ENCODE measurements around the gene AMDHD2. TPM values are rescaled to one million over a fixed set of nuclear protein-coding genes. Genes with fewer than 3 reads are reported as not detected.

Gene AMDHD2
- total RNA-seq, 1 experiment from 2014 or later = 67.2 TPM

DNA sequence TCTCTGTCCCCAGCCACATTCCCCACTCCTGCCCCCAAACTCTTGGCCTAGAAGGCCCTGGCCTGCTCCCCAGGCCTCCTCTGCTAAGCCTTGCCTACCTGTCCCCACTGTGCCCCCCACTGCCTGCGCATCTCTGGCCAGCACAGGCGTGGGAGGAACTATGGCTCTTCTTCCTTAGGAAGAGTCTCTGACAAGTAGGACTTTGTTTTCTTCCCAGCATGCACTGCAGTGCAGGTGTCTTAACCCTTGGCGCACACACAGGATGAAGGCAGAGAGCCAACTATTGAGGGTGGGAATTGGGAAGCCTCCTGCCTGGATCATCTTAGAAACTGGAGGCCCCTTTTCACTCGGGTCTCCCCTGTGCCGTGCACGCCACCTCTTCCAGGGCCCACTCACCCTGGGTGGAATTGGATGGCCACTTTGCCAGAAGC is 3.6 kb downstream of the AMDHD2 start:
- H3K4me3 Mint-ChIP-seq (ENCODE audit: unreplicated experiment) = peak overlapping the region; percentile 59

DNA sequence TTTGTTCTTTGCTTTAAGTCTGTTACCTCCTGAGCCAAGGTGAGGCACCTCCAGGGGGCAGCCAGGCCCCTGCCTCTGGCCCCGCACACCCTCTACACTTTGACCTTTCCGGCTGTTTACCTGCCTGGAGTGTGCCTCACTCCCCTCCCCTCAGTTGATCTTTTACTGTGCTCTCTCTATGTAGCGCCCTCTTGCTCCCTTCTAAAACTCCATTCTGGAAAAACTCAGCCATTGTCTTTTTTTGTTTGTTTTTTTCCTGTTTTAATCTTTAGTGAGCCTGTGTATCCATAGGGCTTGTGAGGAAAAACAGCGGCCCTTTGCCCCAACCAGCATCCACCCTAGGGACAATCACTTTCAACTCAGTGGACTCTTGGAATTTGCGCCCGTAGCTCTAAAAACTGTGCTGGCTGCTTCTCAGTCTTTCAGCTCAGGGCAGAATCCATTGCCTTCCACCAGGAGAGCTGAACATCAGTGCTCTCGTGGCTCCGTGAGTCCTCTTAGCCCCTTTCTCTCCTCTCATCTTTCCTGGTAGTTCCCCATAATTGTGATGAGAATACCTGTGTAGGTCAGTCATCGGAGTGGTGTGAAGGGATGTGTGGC is 4.3 kb downstream of the AMDHD2 start:
- no peaks in the 10 kb centered on the region for H3K9me3 Mint-ChIP-seq (ENCODE audit: unreplicated experiment)
- H3K36me3 Mint-ChIP-seq (ENCODE audit: insufficient read depth, unreplicated experiment) = peaks cover 52% of the 10 kb centered on the region
- peaks cover 28% of the 10 kb centered on the region for H3K4me1 ChIP-seq
- no peaks in the 10 kb centered on the region for H3K27me3 Mint-ChIP-seq (ENCODE audit: insufficient read depth, unreplicated experiment)
- DNase-seq = peak; percentile 73 to 74
- peak overlapping the region; percentile 59 for H3K4me3 Mint-ChIP-seq (ENCODE audit: unreplicated experiment)
- H3K27ac Mint-ChIP-seq (ENCODE audit: unreplicated experiment) = peak overlapping the region; percentile 83
- H3K4me1 Mint-ChIP-seq (ENCODE audit: low read depth, unreplicated experiment) = peaks cover 21% of the 10 kb centered on the region
- ChIA-PET POLR2A (interaction anchor here (0.6 kb wide), 1 partner anchor 8 kb away, joined by 3 read pairs; no protein-coding TSS in a partner anchor), CTCF (interaction anchor here (0.6 to 1.4 kb wide), 4 partner anchors 8 to 833 kb away, joined by 3 to 11 read pairs (median 3); partner anchors contain the start of gene ATP6V0C)
- BruUV-seq (replicated peaks) = no TSS peak
- H3K4me3 ChIP-seq (ENCODE audit: low read depth, low read length) = peak overlapping the region; percentile 6
- no peaks in the 10 kb centered on the region for H3K9me3 ChIP-seq
- H3K27me3 ChIP-seq (replicated peaks; ENCODE audit: control insufficient read depth, insufficient read depth, low read length) = no peaks in the 10 kb centered on the region
- intact Hi-C loops (cut with micrococcal nuclease; ENCODE audit: unreplicated experiment) = no loop called here
- TF ChIP-seq, protein P1, sequence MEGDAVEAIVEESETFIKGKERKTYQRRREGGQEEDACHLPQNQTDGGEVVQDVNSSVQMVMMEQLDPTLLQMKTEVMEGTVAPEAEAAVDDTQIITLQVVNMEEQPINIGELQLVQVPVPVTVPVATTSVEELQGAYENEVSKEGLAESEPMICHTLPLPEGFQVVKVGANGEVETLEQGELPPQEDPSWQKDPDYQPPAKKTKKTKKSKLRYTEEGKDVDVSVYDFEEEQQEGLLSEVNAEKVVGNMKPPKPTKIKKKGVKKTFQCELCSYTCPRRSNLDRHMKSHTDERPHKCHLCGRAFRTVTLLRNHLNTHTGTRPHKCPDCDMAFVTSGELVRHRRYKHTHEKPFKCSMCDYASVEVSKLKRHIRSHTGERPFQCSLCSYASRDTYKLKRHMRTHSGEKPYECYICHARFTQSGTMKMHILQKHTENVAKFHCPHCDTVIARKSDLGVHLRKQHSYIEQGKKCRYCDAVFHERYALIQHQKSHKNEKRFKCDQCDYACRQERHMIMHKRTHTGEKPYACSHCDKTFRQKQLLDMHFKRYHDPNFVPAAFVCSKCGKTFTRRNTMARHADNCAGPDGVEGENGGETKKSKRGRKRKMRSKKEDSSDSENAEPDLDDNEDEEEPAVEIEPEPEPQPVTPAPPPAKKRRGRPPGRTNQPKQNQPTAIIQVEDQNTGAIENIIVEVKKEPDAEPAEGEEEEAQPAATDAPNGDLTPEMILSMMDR (IDR thresholded peaks at IDR 0.05; ENCODE audit: insufficient read depth in 1 of 2, low read depth in 1 of 2, low read length in 1 of 2, severe bottlenecking in 1 of 2, unreplicated experiment in 1 of 2) = peak in 1 of 2 experiments; percentile 69
- peaks cover 6% of the 10 kb centered on the region for H3K36me3 ChIP-seq (ENCODE audit: control insufficient read depth, insufficient read depth, low read length)

More for the DNA sequence above, 3.6 kb downstream of the AMDHD2 start:
- no peaks in the 10 kb centered on the region for H3K27me3 Mint-ChIP-seq (ENCODE audit: insufficient read depth, unreplicated experiment)
- H3K27ac Mint-ChIP-seq (ENCODE audit: unreplicated experiment) = peak overlapping the region; percentile 83
- DNase-seq = peak in 1 of 2 experiments; percentile 57
- peaks cover 21% of the 10 kb centered on the region for H3K4me1 Mint-ChIP-seq (ENCODE audit: low read depth, unreplicated experiment)
- H3K9me3 Mint-ChIP-seq (ENCODE audit: unreplicated experiment) = no peaks in the 10 kb centered on the region
- no peaks in the 10 kb centered on the region for H3K9me3 ChIP-seq
- peaks cover 58% of the 10 kb centered on the region for H3K36me3 Mint-ChIP-seq (ENCODE audit: insufficient read depth, unreplicated experiment)
- TF ChIP-seq, protein P1 (IDR thresholded peaks at IDR 0.05; ENCODE audit: insufficient read depth in 1 of 2, low read depth in 1 of 2, low read length in 1 of 2, severe bottlenecking in 1 of 2, unreplicated experiment in 1 of 2) = no peak
- H3K4me1 ChIP-seq = peaks cover 32% of the 10 kb centered on the region
- peak overlapping the region; percentile 2; the same call in 1 of the 2 replicates for H3K4me3 ChIP-seq (ENCODE audit: low read depth, low read length)
- BruUV-seq (replicated peaks) = no TSS peak
- ChIA-PET POLR2A (interaction anchor here (0.6 kb wide), 1 partner anchor 9 kb away, joined by 3 read pairs; no protein-coding TSS in a partner anchor), CTCF (interaction anchor here (0.6 to 1.4 kb wide), 4 partner anchors 9 to 833 kb away, joined by 3 to 11 read pairs (median 3); partner anchors contain the start of gene ATP6V0C)
- intact Hi-C loops (cut with micrococcal nuclease; ENCODE audit: unreplicated experiment) = no loop called here
- H3K36me3 ChIP-seq (ENCODE audit: control insufficient read depth, insufficient read depth, low read length) = peaks cover 5% of the 10 kb centered on the region
- H3K27me3 ChIP-seq (replicated peaks; ENCODE audit: control insufficient read depth, insufficient read depth, low read length) = no peaks in the 10 kb centered on the region

DNA sequence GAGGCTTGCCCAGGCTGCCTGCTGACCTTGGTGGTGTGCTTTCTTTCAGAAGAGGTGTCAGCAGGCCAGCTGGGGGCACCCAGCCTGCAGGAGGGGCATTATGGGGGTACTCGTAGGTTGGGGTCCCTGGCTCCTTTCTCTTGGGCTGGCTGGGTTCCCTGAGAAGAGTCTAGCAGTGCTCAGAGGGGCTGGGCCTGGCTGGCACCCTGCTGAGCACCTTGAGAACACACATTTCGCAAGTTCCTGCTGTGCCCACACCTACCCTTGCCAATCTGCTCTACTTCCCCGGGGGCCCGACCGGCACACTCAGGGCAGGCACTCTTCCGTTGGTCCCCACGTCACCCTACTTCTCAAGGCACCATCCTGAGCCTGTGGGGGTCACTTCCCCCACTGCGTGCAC is 6.0 kb downstream of the AMDHD2 start:
- intact Hi-C loops (cut with micrococcal nuclease; ENCODE audit: unreplicated experiment) = no loop called here
- no TSS peak for BruUV-seq (replicated peaks)
- DNase-seq = no peak
- H3K4me1 ChIP-seq = peaks cover 28% of the 10 kb centered on the region
- POLR2A ChIA-PET = no interaction called here
- H3K36me3 Mint-ChIP-seq (ENCODE audit: insufficient read depth, unreplicated experiment) = peaks cover 35% of the 10 kb centered on the region
- H3K27me3 Mint-ChIP-seq (ENCODE audit: insufficient read depth, unreplicated experiment) = no peaks in the 10 kb centered on the region
- H3K4me3 ChIP-seq (ENCODE audit: low read depth, low read length) = no peak overlapping the region
- H3K4me3 Mint-ChIP-seq (ENCODE audit: unreplicated experiment) = no peak overlapping the region
- no peak overlapping the region for H3K27ac Mint-ChIP-seq (ENCODE audit: unreplicated experiment)
- H3K9me3 ChIP-seq = no peaks in the 10 kb centered on the region
- TF ChIP-seq, protein P1 (IDR thresholded peaks at IDR 0.05; ENCODE audit: insufficient read depth in 1 of 2, low read depth in 1 of 2, low read length in 1 of 2, severe bottlenecking in 1 of 2, unreplicated experiment in 1 of 2) = no peak
- peaks cover 6% of the 10 kb centered on the region for H3K36me3 ChIP-seq (ENCODE audit: control insufficient read depth, insufficient read depth, low read length)
- H3K9me3 Mint-ChIP-seq (ENCODE audit: unreplicated experiment) = no peaks in the 10 kb centered on the region
- CTCF ChIA-PET = no interaction called here
- no peaks in the 10 kb centered on the region for H3K27me3 ChIP-seq (replicated peaks; ENCODE audit: control insufficient read depth, insufficient read depth, low read length)
- peaks cover 16% of the 10 kb centered on the region for H3K4me1 Mint-ChIP-seq (ENCODE audit: low read depth, unreplicated experiment)

Measured in Caco-2 (cell line).